PC-9 (cell line): Measurements from ENCODE around the gene TMEM183A. TPM values are rescaled to one million over a fixed set of nuclear protein-coding genes. Genes with fewer than 3 reads are reported as not detected.

Experiments
- BruUV-seq: library from RNA; stranded (reverse); fragments of 400-500 nt; replicated peaks from 2 replicates; lab custom pipeline; 2021; lab: Mats Ljungman, UMichigan
- CTCF ChIA-PET: fragments of 300-600 bp; sonication (Branson Sonifier 250); formaldehyde crosslinking; loops from one replicate; lab custom pipeline; 2022; ENCODE audit warnings: antibody characterized with exemption; lab: Charles Lee
- POLR2A ChIA-PET: fragments of 300-600 bp; sonication (Branson Sonifier 250); formaldehyde crosslinking; loops from one replicate; lab custom pipeline; 2022; ENCODE audit warnings: antibody characterized with exemption; ENCODE audit not compliant: unreplicated experiment; lab: Charles Lee
- DNase-seq, 2 experiments: peaks; one replicate each; pipeline versions ENCODE4 v3.0.0 to v3.0.0-alpha.2; 2015 to 2022; ENCODE audit warnings: mixed read lengths in 1 of 2
- H2AFZ ChIP-seq: fragments of 200-600 bp; sonication (generic); 2 replicates; pipeline ENCODE4 v1.8.1; 2017; ENCODE audit warnings: antibody characterized with exemption
- H3F3A ChIP-seq: fragments of 200-600 bp; sonication (generic); 2 replicates; pipeline ENCODE4 v1.8.1; 2017; ENCODE audit warnings: antibody characterized with exemption, mild to moderate bottlenecking, low read depth; ENCODE audit not compliant: insufficient read depth
- H3K27ac ChIP-seq: fragments of 200-600 bp; sonication (generic); 2 replicates; pipeline ENCODE4 v1.6.1; 2016; ENCODE audit warnings: mixed run types
- H3K27me3 ChIP-seq: fragments of 200-600 bp; sonication (generic); 2 replicates; pipeline ENCODE4 v1.6.1; 2016; ENCODE audit warnings: low read depth, mixed run types; ENCODE audit not compliant: insufficient read depth
- H3K36me3 ChIP-seq: fragments of 200-600 bp; sonication (generic); 2 replicates; pipeline ENCODE4 v1.6.1; 2016; ENCODE audit warnings: low read depth, mixed run types
- H3K4me1 ChIP-seq: fragments of 200-600 bp; sonication (generic); replicated peaks from 2 replicates; pipeline ENCODE4 v1.6.1; 2016; ENCODE audit warnings: mixed run types; ENCODE audit not compliant: insufficient read depth
- H3K4me2 ChIP-seq: fragments of 200-600 bp; sonication (generic); 2 replicates; pipeline ENCODE4 v1.6.1; 2017; ENCODE audit warnings: mixed run types
- H3K4me3 ChIP-seq: fragments of 200-600 bp; sonication (generic); 2 replicates; pipeline ENCODE4 v1.6.1; 2016; ENCODE audit warnings: mixed run types
- H3K79me2 ChIP-seq: fragments of 200-600 bp; sonication (generic); 2 replicates; pipeline ENCODE4 v1.6.1; 2017; ENCODE audit warnings: low read depth, mixed run types
- H3K9me2 ChIP-seq: fragments of 200-600 bp; sonication (generic); 2 replicates; pipeline ENCODE4 v1.8.1; 2017; ENCODE audit warnings: mild to moderate bottlenecking; ENCODE audit not compliant: insufficient read depth
- H3K9me3 ChIP-seq: fragments of 200-600 bp; sonication (generic); 2 replicates; pipeline ENCODE4 v1.8.1; 2016; ENCODE audit warnings: low read depth; ENCODE audit not compliant: insufficient read depth
- H4K20me1 ChIP-seq: fragments of 200-600 bp; sonication (generic); 2 replicates; pipeline ENCODE4 v1.8.1; 2017; ENCODE audit not compliant: insufficient read depth
- EZH2 ChIP-seq: fragments of 200-600 bp; sonication (generic); IDR thresholded peaks from 2 replicates; pipeline ENCODE4 v1.8.0; 2017; ENCODE audit warnings: antibody characterized with exemption, low read depth
- intact Hi-C: fragments of 100-400 bp; cut with micrococcal nuclease; formaldehyde crosslinking; loops from one replicate; pipeline ENCODE4 v1.10.0; 2022; ENCODE audit not compliant: unreplicated experiment
- total RNA-seq: library from RNA; stranded (reverse); gene quantifications from 2 replicates; pipeline ENCODE4 v1.2.3, GENCODE V29; 2021
- TF ChIP-seq, protein P1 (sequence below): fragments of 200-600 bp; sonication (generic); conservative IDR thresholded peaks from 2 replicates; pipeline ENCODE4 v1.6.1; 2017; ENCODE audit warnings: mixed run types, antibody characterized with exemption, mild to moderate bottlenecking, moderate library complexity

The TMEM183A gene
- total RNA-seq, 1 experiment from 2014 or later: 53.5 TPM

DNA sequence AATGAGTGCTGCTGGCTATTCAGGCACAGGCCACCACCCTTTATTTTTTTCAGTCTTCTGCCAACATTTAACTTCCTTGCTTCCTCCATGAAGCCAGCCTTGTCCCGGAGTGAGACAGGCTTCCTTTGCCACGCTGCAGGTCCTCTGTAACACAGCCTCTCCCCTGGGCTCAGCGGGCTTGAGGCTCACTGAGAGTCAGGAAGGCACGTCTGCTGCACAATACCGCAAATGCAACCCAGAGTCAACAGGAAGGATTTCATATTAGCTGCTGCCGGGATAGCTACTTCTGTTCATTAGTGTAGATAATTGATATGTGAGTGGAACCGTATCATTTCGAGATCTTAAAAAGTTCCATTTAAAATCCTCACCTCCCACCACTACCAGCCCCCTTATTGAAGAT is 56.1 kb downstream of the TMEM183A start:
- DNase-seq: no peak
- no peaks in the 10 kb centered on the region for H3K9me2 ChIP-seq
- no peaks in the 10 kb centered on the region; the same call in 1 of the 2 replicates for H4K20me1 ChIP-seq

DNA sequence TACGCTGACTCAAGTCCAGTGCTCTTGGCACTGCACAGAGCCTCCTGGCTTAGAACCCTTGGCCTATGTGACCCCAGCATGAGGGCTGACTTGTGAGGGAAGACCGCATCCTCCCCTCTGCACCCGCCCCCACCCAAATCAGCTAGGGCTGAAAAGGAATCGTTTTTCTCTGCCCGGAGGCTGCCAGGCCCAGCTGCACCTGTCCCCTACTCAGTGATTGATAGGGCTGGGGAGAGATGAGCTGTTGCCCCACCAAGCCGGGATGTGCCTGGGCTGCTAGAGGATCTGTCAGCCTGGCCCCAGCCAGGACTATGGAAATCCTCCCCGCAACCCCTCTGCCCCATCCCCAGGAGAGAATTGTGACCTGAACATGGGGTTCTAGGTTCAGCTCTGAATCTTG is 58.0 kb downstream of the TMEM183A start:
- BruUV-seq: no TSS peak
- CTCF ChIA-PET: interaction anchor here (0.5 to 0.6 kb wide), 2 partner anchors 52 to 687 kb away, joined by 3 to 9 read pairs; no protein-coding TSS in a partner anchor

More for the DNA sequence above, 56.1 kb downstream of the TMEM183A start:
- no peaks in the 10 kb centered on the region for H3K79me2 ChIP-seq
- H3K27me3 ChIP-seq: peaks cover 10% of the 10 kb centered on the region; the same call in 1 of the 2 replicates
- H3K4me2 ChIP-seq: no peak overlapping the region
- no peak overlapping the region for H2AFZ ChIP-seq
- no peaks in the 10 kb centered on the region for H3K4me1 ChIP-seq
- BruUV-seq: no TSS peak
- H3K9me3 ChIP-seq: no peaks in the 10 kb centered on the region
- CTCF ChIA-PET: interaction anchor here (0.7 kb wide), 1 partner anchor 12 kb away, joined by 3 read pairs; no protein-coding TSS in a partner anchor
- intact Hi-C loops: no loop called here
- H3K4me3 ChIP-seq: no peak overlapping the region
- no peaks in the 10 kb centered on the region for H3F3A ChIP-seq
- H3K27ac ChIP-seq: no peak overlapping the region
- POLR2A ChIA-PET: no interaction called here
- H3K36me3 ChIP-seq: no peaks in the 10 kb centered on the region
- no peak for TF ChIP-seq EZH2
- TF ChIP-seq, protein P1, sequence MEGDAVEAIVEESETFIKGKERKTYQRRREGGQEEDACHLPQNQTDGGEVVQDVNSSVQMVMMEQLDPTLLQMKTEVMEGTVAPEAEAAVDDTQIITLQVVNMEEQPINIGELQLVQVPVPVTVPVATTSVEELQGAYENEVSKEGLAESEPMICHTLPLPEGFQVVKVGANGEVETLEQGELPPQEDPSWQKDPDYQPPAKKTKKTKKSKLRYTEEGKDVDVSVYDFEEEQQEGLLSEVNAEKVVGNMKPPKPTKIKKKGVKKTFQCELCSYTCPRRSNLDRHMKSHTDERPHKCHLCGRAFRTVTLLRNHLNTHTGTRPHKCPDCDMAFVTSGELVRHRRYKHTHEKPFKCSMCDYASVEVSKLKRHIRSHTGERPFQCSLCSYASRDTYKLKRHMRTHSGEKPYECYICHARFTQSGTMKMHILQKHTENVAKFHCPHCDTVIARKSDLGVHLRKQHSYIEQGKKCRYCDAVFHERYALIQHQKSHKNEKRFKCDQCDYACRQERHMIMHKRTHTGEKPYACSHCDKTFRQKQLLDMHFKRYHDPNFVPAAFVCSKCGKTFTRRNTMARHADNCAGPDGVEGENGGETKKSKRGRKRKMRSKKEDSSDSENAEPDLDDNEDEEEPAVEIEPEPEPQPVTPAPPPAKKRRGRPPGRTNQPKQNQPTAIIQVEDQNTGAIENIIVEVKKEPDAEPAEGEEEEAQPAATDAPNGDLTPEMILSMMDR: no peak

DNA sequence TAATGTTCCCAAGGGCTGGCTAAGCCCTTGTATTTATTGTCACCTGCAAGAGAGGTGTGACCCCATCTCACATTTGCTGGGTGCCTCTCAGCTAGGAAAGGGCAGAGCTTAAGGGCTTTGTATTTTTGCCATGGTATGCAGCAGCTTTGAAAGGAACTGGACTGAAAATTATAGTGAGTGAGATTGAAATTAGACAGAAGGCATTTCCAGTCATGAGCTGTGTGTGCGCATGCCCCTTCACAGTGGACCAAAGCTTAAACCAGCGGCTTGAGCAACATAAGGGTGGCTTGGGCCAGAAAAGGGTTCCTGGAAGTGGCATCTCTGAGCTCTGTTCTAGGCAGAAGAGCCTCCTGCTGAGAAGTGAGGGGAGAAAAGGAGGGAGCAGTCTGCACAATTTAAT is 58.8 kb downstream of the TMEM183A start:
- no peaks in the 10 kb centered on the region; the same call in 1 of the 2 replicates for H4K20me1 ChIP-seq
- no peaks in the 10 kb centered on the region for H3F3A ChIP-seq
- H3K9me3 ChIP-seq: no peaks in the 10 kb centered on the region
- no peaks in the 10 kb centered on the region for H3K79me2 ChIP-seq
- no peaks in the 10 kb centered on the region for H3K9me2 ChIP-seq
- ChIA-PET POLR2A (no interaction called here), CTCF (no interaction called here)
- H3K27ac ChIP-seq: no peak overlapping the region
- no peak for DNase-seq
- H3K27me3 ChIP-seq: no peaks in the 10 kb centered on the region
- no peaks in the 10 kb centered on the region for H3K4me1 ChIP-seq
- H3K4me3 ChIP-seq: no peak overlapping the region
- no peak overlapping the region for H3K4me2 ChIP-seq
- TF ChIP-seq, protein P1: no peak
- TF ChIP-seq EZH2: no peak
- intact Hi-C loops: no loop called here
- H3K36me3 ChIP-seq: no peaks in the 10 kb centered on the region
- no TSS peak for BruUV-seq
- H2AFZ ChIP-seq: no peak overlapping the region

More for the DNA sequence above, 58.0 kb downstream of the TMEM183A start:
- H2AFZ ChIP-seq: no peak overlapping the region
- H3K36me3 ChIP-seq: no peaks in the 10 kb centered on the region
- H3K9me2 ChIP-seq: no peaks in the 10 kb centered on the region
- no peak for TF ChIP-seq EZH2
- TF ChIP-seq, protein P1: no peak
- H3K4me2 ChIP-seq: no peak overlapping the region
- no peaks in the 10 kb centered on the region; the same call in 1 of the 2 replicates for H4K20me1 ChIP-seq
- H3K79me2 ChIP-seq: no peaks in the 10 kb centered on the region
- no peaks in the 10 kb centered on the region for H3K9me3 ChIP-seq
- no peaks in the 10 kb centered on the region for H3K4me1 ChIP-seq
- H3K27me3 ChIP-seq: no peaks in the 10 kb centered on the region
- no peak for DNase-seq
- H3K4me3 ChIP-seq: no peak overlapping the region
- intact Hi-C loops: no loop called here
- no peak overlapping the region for H3K27ac ChIP-seq
- H3F3A ChIP-seq: no peaks in the 10 kb centered on the region
- POLR2A ChIA-PET: no interaction called here
